Measurements from ENCODE around the gene AAMDC.

GRCh38 chr11:77819921-77820564, 901 bp upstream of the AAMDC start:
- no peak for TF ChIP-seq CTCF (IDR thresholded peaks at IDR 0.05; ENCODE audit: insufficient read depth, low read length, poor library complexity, severe bottlenecking)
- TF ChIP-seq EZH2phosphoT487 (conservative IDR thresholded peaks at IDR 0.05; ENCODE audit: low read length) = no peak
